GM21529 (cell line): Measurements from ENCODE around the gene TEX22.

ENCODE experiments used
- ATAC-seq: cut with Tn5 transposase; IDR thresholded peaks from one replicate; pipeline ENCODE4 v1.9.1; 2021; ENCODE audit not compliant: unreplicated experiment

The TEX22 gene

GRCh38 chr14:105420101-105420973 lies 22.0 kb downstream of the TEX22 start:
- no peak for ATAC-seq

DNA sequence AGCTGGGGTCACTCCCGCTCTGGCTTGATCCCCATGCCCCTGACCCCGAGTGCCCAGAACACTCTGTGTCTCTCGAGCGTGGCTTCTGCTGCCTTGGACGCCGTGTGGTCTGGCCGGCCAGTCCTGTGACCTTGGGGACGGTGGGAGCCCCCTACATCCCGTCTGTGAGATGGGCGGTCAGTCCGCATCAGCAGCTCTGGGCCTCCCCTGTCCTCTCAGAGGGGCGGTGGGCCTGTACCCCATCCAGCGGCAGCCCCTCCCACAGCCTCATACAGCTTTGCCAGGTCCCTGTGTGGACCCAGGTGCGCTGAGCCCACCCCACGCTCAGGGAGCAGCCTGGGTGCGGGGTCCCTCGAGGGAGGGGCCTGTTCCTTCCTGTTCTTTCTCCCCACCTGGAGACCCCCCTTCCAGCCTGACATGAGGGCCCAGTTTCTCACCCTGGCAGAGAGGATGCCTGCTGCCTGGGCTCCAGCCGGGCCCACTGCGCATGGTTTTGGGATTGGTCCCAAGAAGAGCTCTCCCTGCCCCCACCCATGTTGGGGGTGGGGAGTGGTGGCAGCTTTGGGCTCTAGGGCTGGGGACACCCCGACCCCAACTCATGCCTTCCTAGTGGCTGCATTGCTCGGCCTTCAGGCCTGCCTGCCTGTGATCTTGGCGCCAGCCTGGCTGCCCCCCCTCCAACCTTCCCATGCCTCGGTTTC lies 22.8 kb downstream of the TEX22 start:
- ATAC-seq: no peak

DNA sequence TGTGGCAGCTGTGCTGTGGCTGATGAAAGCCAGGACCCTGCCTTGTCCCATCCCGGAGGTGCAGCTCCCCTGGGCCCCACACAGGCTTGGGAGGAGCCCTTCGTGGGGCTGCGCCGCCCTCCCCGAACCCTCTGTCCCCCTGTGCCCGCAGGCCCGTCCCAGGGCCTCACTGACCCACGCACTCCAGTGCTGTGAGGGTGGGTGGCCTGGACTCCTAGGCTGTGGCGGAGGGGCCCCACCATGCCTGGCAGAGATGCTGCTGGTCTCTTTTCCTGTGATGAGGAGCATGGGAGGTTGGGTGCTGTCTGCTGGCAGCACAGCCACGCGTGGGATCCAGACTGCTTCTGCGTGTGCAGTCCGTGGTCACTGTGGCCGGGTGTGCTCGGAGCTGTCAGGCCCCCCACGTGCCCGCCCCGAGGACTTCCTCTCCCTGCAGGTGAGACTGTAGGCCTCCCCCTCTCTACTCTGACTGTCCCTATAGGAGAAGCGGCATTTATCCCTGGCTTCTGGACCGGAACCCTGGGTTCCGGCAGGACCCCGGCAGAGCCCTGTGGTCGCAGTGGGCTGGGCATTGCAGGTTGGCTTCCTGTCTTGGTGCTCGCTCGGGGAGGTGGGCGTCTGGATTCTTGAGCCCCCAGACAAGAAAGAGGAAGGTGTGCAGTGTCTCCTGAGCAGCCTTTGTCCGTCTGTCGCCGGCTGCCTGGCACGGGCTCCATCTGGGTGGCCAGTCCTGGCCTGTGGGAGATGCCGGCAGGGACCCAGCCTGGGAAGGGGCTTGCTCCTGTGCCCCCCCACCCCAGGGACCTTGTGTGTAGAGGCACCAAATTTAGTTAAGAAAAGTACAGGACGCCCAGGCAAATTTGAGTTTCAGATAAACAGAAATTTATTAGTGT lies 23.6 kb downstream of the TEX22 start:
- ATAC-seq: no peak

GRCh38 chr14:105422695-105423487 lies 24.6 kb downstream of the TEX22 start:
- no peak for ATAC-seq

DNA sequence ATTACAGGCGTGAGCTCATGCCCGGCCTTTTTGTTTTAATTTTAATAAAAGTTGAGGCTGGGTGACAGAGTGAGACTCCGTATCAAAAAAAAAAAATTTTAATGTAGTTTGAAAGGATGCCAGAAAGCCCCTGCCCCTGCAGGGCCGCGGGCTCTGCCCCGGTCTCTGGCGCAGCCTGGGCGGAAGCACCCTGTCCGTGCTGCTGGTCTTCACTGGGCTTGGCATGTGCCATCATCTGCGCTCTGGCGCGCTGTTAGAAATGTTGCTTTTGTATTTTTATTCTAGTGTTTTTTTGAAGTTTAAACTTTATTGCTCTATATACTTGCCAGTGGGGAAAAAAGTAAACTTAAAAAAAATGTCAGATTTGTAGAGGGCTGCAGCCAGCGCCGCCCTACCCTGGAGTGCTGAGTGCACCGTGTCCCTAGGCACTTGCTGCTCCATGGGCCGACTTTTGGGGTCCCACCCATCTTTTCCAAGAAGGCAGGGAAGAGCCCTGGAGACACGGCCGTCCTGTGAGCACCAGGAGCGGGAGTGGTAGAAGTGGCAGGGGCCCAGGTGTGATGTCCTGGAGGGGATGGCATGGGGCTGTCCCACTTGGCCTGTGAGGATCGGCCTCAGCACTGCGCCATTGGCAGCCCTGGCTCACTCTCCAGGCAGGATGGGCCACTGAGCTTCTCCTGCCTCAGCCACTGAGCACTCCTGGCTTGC lies 25.3 kb downstream of the TEX22 start:
- no peak for ATAC-seq

DNA sequence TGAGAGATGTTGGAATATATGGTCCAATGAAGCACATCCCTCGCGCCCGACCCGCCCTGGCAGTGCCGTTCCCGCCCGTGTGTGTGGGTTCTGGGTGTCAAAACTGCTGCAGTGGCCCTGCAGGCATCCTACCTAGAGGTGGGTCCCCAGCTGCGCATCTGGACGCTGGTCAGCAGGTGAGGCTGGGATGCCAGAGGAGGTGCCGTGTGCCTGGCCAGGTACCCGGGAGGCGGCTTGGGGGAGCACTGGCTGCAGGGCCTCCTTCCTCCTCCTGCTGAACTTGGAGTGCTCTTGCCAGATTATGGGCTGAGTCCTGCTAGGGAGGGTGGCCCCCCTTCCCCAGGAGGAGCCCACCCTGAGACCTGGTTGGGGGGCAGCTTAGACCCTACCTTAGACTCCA lies 26.5 kb downstream of the TEX22 start:
- no peak for ATAC-seq

DNA sequence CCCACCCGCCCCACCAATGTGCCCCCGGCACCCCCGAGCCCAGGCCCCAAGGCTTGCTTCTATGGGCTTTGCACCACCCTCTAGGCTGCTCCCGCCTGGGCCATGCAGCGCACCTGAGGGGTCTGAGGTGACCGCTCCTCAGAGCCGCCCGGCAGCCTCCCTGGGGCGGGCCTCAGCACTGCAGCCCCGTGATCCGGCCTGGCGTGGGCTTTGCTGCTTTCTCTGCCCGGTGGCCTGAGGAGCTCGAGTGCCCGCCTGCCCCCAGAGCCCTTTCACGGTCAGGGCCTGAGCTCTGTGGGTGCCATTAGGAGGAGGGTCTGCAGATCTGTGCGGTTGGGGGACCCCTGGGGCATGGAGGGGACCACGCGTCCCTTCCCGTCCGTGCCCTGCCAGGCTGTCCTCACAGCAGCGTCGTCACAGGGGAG lies 27.5 kb downstream of the TEX22 start:
- no peak for ATAC-seq

- ATAC-seq: no peak
These were observed 28.2 kb downstream of the TEX22 start for GRCh38 chr14:105426416-105427130.

GRCh38 chr14:105427412-105427811 lies 29.1 kb downstream of the TEX22 start:
- ATAC-seq: no peak

- ATAC-seq: no peak
These were observed 29.7 kb downstream of the TEX22 start for GRCh38 chr14:105427936-105428485.

- no peak for ATAC-seq
These were observed 31.7 kb downstream of the TEX22 start for GRCh38 chr14:105430042-105430441.

GRCh38 chr14:105430565-105430964 lies 32.2 kb downstream of the TEX22 start:
- no peak for ATAC-seq

- no peak for ATAC-seq
These were observed 32.9 kb downstream of the TEX22 start for GRCh38 chr14:105431256-105431655.

DNA sequence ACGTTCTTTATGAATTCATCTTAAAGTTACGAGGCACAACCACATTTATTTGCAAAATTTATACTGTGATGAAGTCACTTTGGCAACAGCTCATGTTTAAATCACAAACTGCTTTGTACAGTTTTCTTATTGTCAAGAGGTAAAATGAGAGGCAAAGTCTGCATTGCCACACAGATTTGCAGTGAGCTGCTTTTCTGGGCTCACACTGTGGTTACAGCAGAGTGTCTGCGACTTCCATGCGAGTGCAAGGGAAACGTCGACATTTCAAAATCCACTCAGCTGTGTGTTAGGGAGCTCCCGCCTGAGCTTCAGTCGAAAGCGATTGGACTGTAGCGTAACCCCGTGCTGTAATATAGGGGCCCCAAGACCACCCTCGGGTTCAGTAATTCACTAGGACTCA lies 34.3 kb downstream of the TEX22 start:
- ATAC-seq: no peak

GRCh38 chr14:105433161-105433605 lies 34.8 kb downstream of the TEX22 start:
- ATAC-seq: no peak

- ATAC-seq: no peak
These were observed 38.1 kb downstream of the TEX22 start for GRCh38 chr14:105436402-105436801.

DNA sequence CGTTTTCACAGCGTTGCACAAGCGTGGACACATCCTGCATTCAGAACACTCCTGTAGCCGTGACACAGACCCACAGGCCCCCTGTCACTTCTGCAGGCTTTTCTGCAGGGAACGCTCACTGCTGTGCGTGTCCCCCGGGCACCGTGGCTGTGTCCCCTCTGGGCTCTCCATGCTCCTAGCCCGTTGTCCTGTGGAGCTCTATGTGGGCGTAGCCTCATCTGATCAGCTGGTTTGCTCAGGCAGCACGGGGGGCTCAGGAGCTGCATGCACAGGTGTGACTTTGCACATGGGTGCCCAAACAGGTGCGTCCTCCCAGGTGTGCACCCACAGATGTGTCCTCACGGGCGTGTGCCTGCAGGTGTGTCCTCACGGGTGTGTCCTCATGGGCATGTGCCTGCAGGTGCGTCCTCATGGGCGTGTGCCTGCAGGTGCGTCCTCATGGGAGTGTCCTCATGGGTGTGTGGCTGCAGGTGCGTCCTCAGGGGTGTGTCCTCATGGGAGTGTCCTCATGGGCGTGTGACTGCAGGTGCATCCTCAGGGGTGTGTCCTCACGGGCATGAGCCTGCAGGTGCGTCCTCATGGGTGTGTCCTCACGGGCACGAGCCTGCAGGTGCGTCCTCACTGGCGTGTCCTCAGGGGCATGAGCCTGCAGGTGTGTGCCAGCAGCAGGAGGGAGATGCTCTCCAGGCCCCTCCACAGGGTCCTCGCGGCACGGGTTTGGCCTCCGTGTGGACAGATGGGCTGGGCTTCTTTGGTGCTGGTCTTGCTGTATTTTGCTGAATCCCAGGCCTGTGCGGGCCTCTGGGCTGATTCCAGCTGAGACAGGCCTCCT lies 38.8 kb downstream of the TEX22 start:
- ATAC-seq: no peak
